ENCODE data around the gene CD300LD. TPM values are rescaled to one million over a fixed set of nuclear protein-coding genes. Genes with fewer than 3 reads are reported as not detected.

The CD300LD gene
- total RNA-seq, 2 donors from 2014 or later = not detected

- Mint-ChIP-seq H3K27me3 (ENCODE audit: insufficient read depth) (peaks cover 3% of the 10 kb centered on the region), H3K9me3 (no peaks in the 10 kb centered on the region)
- 90% methylated on average over 1 of the region's 1 CpG; no CpG with 5 or more reads in 1 of the 2 experiments for WGBS, 2 experiments (ENCODE audit: insufficient coverage in 1 of 2, insufficient read length in 1 of 2)
Observed at GRCh38 chr17:74607221-74607620, 15.1 kb upstream of the CD300LD start.

GRCh38 chr17:74606050-74606449 is 14.0 kb upstream of the CD300LD start:
- no peak for DNase-seq
- no peak for TF ChIP-seq CTCF (conservative IDR thresholded peaks at IDR 0.05)
- Mint-ChIP-seq H3K4me1 (no peaks in the 10 kb centered on the region), H3K36me3 (ENCODE audit: low read depth) (no peaks in the 10 kb centered on the region), H3K27me3 (ENCODE audit: insufficient read depth) (no peaks in the 10 kb centered on the region), H3K27ac (no peak overlapping the region), H3K4me3 (no peak overlapping the region), H3K9me3 (no peaks in the 10 kb centered on the region)
- Histone ChIP-seq H3K27ac (ENCODE audit: low read depth, low read length) (no peak overlapping the region), H3K4me1 (ENCODE audit: control insufficient read depth, insufficient read depth, low read length) (no peaks in the 10 kb centered on the region), H3K9ac (ENCODE audit: extremely low read depth, low read length, poor library complexity, severe bottlenecking) (no peak overlapping the region), H3K27me3 (ENCODE audit: control insufficient read depth, insufficient read depth, low read length, poor library complexity, severe bottlenecking) (peaks cover 8% of the 10 kb centered on the region), H3K36me3 (ENCODE audit: control insufficient read depth, insufficient read depth, low read length) (no peaks in the 10 kb centered on the region), H3K9me3 (ENCODE audit: control insufficient read depth, low read length) (no peaks in the 10 kb centered on the region), H3K4me3 (ENCODE audit: low read length) (no peak overlapping the region)
- WGBS, 2 experiments (ENCODE audit: insufficient coverage in 1 of 2, insufficient read length in 1 of 2) = 77 to 87% methylated on average over 5 to 8 of the region's 8 CpGs

More at GRCh38 chr17:74607221-74607620, 15.1 kb upstream of the CD300LD start:
- Histone ChIP-seq H3K4me3 (ENCODE audit: low read length) (no peak overlapping the region), H3K27ac (ENCODE audit: low read depth, low read length) (no peak overlapping the region), H3K4me1 (ENCODE audit: control insufficient read depth, insufficient read depth, low read length) (no peaks in the 10 kb centered on the region), H3K36me3 (ENCODE audit: control insufficient read depth, insufficient read depth, low read length) (no peaks in the 10 kb centered on the region), H3K9me3 (ENCODE audit: control insufficient read depth, low read length) (no peaks in the 10 kb centered on the region), H3K27me3 (ENCODE audit: control insufficient read depth, insufficient read depth, low read length, poor library complexity, severe bottlenecking) (peaks cover 8% of the 10 kb centered on the region), H3K9ac (ENCODE audit: extremely low read depth, low read length, poor library complexity, severe bottlenecking) (no peak overlapping the region)
- Mint-ChIP-seq H3K4me1 (no peaks in the 10 kb centered on the region), H3K36me3 (ENCODE audit: low read depth) (no peaks in the 10 kb centered on the region), H3K27ac (no peak overlapping the region), H3K4me3 (no peak overlapping the region)
- DNase-seq = no peak
- TF ChIP-seq CTCF (conservative IDR thresholded peaks at IDR 0.05) = no peak

- H3K9ac ChIP-seq (ENCODE audit: extremely low read depth, low read length, poor library complexity, severe bottlenecking) = no peak overlapping the region
- TF ChIP-seq CTCF (conservative IDR thresholded peaks at IDR 0.05) = no peak
- no peak overlapping the region for H3K27ac Mint-ChIP-seq
- H3K36me3 Mint-ChIP-seq (ENCODE audit: low read depth) = no peaks in the 10 kb centered on the region
- H3K9me3 ChIP-seq (ENCODE audit: control insufficient read depth, low read length) = no peaks in the 10 kb centered on the region
- no peaks in the 10 kb centered on the region for H3K27me3 Mint-ChIP-seq (ENCODE audit: insufficient read depth)
- no peaks in the 10 kb centered on the region for H3K4me1 Mint-ChIP-seq
- no peaks in the 10 kb centered on the region for H3K4me1 ChIP-seq (ENCODE audit: control insufficient read depth, insufficient read depth, low read length)
- H3K36me3 ChIP-seq (ENCODE audit: control insufficient read depth, insufficient read depth, low read length) = no peaks in the 10 kb centered on the region
- H3K4me3 Mint-ChIP-seq = no peak overlapping the region
- 82 to 88% methylated on average over 4 to 10 of the region's 10 CpGs for WGBS, 2 experiments (ENCODE audit: insufficient coverage in 1 of 2, insufficient read length in 1 of 2)
- DNase-seq = no peak
- H3K9me3 Mint-ChIP-seq = no peaks in the 10 kb centered on the region
- no peak overlapping the region for H3K4me3 ChIP-seq (ENCODE audit: low read length)
- no peak overlapping the region for H3K27ac ChIP-seq (ENCODE audit: low read depth, low read length)
- peaks cover 8% of the 10 kb centered on the region for H3K27me3 ChIP-seq (ENCODE audit: control insufficient read depth, insufficient read depth, low read length, poor library complexity, severe bottlenecking)
Observed at GRCh38 chr17:74605361-74605760, 13.3 kb upstream of the CD300LD start.
